Common myeloid progenitor, CD34-positive (primary cell): Measurements from ENCODE around the gene BACH2.
"Not testable (repeated sequence)": the region's sequence is repeated elsewhere in the genome, so short reads cannot be mapped to it uniquely, and the experiment has no call there.

ENCODE experiments used
- CTCF ChIA-PET: fragments of 350-600 bp; sonication (Branson Sonifier 250); formaldehyde crosslinking; loops from one replicate; lab custom pipeline; 2021; ENCODE audit warnings: antibody characterized with exemption; lab: Charles Lee
- POLR2A ChIA-PET: fragments of 350-600 bp; sonication (Branson Sonifier 250); formaldehyde crosslinking; loops from one replicate; lab custom pipeline; 2021; ENCODE audit warnings: antibody characterized with exemption; lab: Charles Lee
- DNase-seq, 3 donors: peaks; one replicate each; pipeline versions ENCODE4 v3.0.0 to v3.0.0-alpha.2; 2013
- H3K27ac ChIP-seq, 2 experiments: 1 replicate in 1 of 2; 2 replicates in 1 of 2; pipeline ENCODE4 v1.7.0; 2013; ENCODE audit warnings: inconsistent platforms in 2 of 2, low read length in 2 of 2, mild to moderate bottlenecking in 2 of 2, low read depth in 1 of 2, moderate library complexity in 1 of 2; ENCODE audit not compliant: severe bottlenecking in 2 of 2, insufficient read depth in 1 of 2, poor library complexity in 1 of 2
- H3K27me3 ChIP-seq, 5 experiments: replicated peaks in 2 of 5; 1 replicate in 3 of 5; 2 replicates in 2 of 5; pipeline versions ENCODE4 v1.6.1 to v1.7.0; 2013; ENCODE audit warnings: low read length in 4 of 5, mild to moderate bottlenecking in 2 of 5, moderate library complexity in 2 of 5, inconsistent platforms in 1 of 5; ENCODE audit not compliant: insufficient read depth in 5 of 5, control insufficient read depth in 4 of 5
- H3K36me3 ChIP-seq, 4 experiments: 1 replicate in 2 of 4; 2 replicates in 2 of 4; pipeline versions ENCODE4 v1.6.1 to v1.7.0; 2013; ENCODE audit warnings: low read length in 3 of 4, control low read depth in 1 of 4, mild to moderate bottlenecking in 1 of 4; ENCODE audit not compliant: control insufficient read depth in 4 of 4, insufficient read depth in 4 of 4
- H3K4me1 ChIP-seq, 4 experiments: 1 replicate in 3 of 4; 2 replicates in 1 of 4; pipeline versions ENCODE4 v1.6.1 to v1.7.1; 2013; ENCODE audit warnings: low read length in 3 of 4, mild to moderate bottlenecking in 3 of 4, control low read depth in 1 of 4, inconsistent platforms in 1 of 4, moderate library complexity in 1 of 4; ENCODE audit not compliant: control insufficient read depth in 4 of 4, insufficient read depth in 4 of 4; ENCODE audit errors: control extremely low read depth in 1 of 4
- H3K4me3 ChIP-seq, 7 experiments: 1 replicate in 4 of 7; 2 replicates in 3 of 7; pipeline versions ENCODE4 v1.5.1 to v1.7.0; 2013; ENCODE audit warnings: mild to moderate bottlenecking in 7 of 7, low read length in 6 of 7, moderate library complexity in 6 of 7, inconsistent platforms in 2 of 7, low read depth in 2 of 7, control low read depth in 1 of 7; ENCODE audit not compliant: insufficient read depth in 4 of 7, control insufficient read depth in 1 of 7; ENCODE audit errors: extremely low read depth in 1 of 7
- H3K9me3 ChIP-seq, 5 experiments: 1 replicate in 4 of 5; 2 replicates in 1 of 5; pipeline versions ENCODE4 v1.6.1 to v1.7.1; 2013; ENCODE audit warnings: low read length in 4 of 5, mild to moderate bottlenecking in 2 of 5, inconsistent platforms in 1 of 5, low read depth in 1 of 5, moderate library complexity in 1 of 5; ENCODE audit not compliant: control insufficient read depth in 4 of 5, insufficient read depth in 2 of 5; ENCODE audit errors: control extremely low read depth in 1 of 5
- WGBS: methylation state at CpG from one replicate; pipeline ENCODE4 v1.1.5; 2013; ENCODE audit not compliant: insufficient coverage; 5-methylcytosine and 5-hydroxymethylcytosine counted together

Gene BACH2

GRCh38 chr6:90059178-90059577 lies 237.5 kb downstream of the BACH2 start:
- H3K27ac ChIP-seq, H3K27me3 ChIP-seq, POLR2A ChIA-PET, H3K4me3 ChIP-seq, H3K36me3 ChIP-seq, DNase-seq, H3K4me1 ChIP-seq, H3K9me3 ChIP-seq, CTCF ChIA-PET: not testable (repeated sequence)
- WGBS, result no CpG with 5 or more reads among the region's 3 CpGs

- H3K4me1 ChIP-seq, DNase-seq, CTCF ChIA-PET, H3K27ac ChIP-seq, H3K27me3 ChIP-seq, H3K4me3 ChIP-seq, H3K36me3 ChIP-seq, POLR2A ChIA-PET: not testable (repeated sequence)
- WGBS, result no CpG with 5 or more reads among the region's 1 CpG
- peaks cover 0 to 10% (median 6%) of the 10 kb centered on the region in 5 experiments for H3K9me3 ChIP-seq
Measured at GRCh38 chr6:90055924-90056323, 240.7 kb downstream of the BACH2 start.

DNA sequence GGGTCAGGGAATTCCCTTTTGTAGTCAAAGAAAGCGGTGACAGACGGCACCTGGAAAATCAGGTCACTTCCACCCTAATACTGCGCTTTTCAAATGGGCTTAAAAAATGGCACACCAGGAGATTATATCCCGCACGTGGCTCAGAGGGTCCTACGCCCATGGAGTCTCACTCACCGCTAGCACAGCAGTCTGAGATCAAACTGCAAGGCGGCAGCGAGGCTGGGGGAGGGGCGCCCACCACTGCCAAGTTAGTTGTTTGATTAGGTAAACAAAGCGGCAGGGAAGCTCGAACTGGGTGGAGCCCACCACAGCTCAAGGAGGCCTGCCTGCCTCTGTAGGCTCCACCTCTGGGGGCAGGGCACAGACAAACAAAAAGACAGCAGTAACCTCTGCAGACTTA lies 242.4 kb downstream of the BACH2 start:
- H3K27me3 ChIP-seq, POLR2A ChIA-PET, H3K36me3 ChIP-seq, DNase-seq, CTCF ChIA-PET, H3K4me1 ChIP-seq, H3K27ac ChIP-seq, H3K4me3 ChIP-seq: not testable (repeated sequence)
- 92% methylated on average over 6 of the region's 12 CpGs for WGBS
- peaks cover 0 to 10% (median 6%) of the 10 kb centered on the region in 5 experiments for H3K9me3 ChIP-seq

DNA sequence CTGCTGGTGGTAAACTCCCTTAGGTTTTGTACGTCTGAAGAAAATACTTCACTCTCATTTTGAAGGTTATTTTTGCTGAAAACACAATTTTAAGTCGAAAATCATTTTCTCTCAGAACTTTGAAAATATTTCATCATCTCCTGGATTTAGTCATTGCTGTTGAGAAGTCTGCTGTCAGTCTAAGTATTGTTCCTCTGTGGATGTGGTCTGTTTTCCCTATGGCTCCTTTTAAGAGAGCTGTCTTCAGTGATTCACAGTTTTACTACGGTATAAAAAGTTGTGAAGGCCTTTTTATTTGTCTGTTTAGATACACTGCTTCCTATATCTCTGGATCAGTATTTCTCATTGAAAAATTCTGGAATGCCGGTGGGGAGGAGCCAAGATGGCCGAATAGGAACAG lies 243.0 kb downstream of the BACH2 start:
- Histone ChIP-seq H3K27me3 (no peaks in the 10 kb centered on the region), H3K4me3 (no peak overlapping the region), H3K4me1 (no peaks in the 10 kb centered on the region), H3K9me3 (peaks cover 0 to 10% (median 6%) of the 10 kb centered on the region in 5 experiments), H3K36me3 (peaks cover 0 to 3% (median 0%) of the 10 kb centered on the region in 4 experiments), H3K27ac (no peak overlapping the region)
- CTCF ChIA-PET, result no interaction called here
- POLR2A ChIA-PET, result no interaction called here
- WGBS, result 93% methylated on average over 3 of the region's 5 CpGs
- DNase-seq, result no peak

DNA sequence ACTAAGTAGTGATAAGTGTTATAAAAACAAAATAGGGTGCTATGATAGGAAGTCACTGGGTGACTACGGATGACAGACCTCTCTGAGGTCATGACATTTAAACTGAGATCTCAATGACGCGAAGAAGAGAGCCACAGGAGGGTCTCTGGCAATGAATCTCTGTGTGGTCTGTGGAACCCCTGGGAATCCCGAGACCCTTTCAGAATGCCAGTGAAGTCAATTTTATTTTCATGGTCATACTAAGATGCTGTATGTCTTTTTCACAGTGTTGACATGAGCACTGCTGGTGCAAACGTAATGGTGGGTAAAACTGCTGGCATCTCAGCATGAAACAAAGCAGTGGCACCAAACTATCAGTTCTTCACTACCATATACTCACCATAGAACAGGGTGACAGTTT lies 247.3 kb downstream of the BACH2 start:
- Histone ChIP-seq H3K27me3 (no peaks in the 10 kb centered on the region), H3K36me3 (peaks cover 0 to 3% (median 0%) of the 10 kb centered on the region in 4 experiments), H3K9me3 (peaks cover 0 to 10% (median 6%) of the 10 kb centered on the region in 5 experiments), H3K27ac (no peak overlapping the region), H3K4me1 (peaks cover 9 to 17% (median 13%) of the 10 kb centered on the region in 4 experiments), H3K4me3 (no peak overlapping the region)
- ChIA-PET CTCF (interaction anchor here (1.1 to 1.2 kb wide), 2 partner anchors 21 to 429 kb away, joined by 3 to 4 read pairs; no protein-coding TSS in a partner anchor), POLR2A (no interaction called here)
- WGBS, result 96% methylated on average over 4 of the region's 5 CpGs
- no peak for DNase-seq

DNA sequence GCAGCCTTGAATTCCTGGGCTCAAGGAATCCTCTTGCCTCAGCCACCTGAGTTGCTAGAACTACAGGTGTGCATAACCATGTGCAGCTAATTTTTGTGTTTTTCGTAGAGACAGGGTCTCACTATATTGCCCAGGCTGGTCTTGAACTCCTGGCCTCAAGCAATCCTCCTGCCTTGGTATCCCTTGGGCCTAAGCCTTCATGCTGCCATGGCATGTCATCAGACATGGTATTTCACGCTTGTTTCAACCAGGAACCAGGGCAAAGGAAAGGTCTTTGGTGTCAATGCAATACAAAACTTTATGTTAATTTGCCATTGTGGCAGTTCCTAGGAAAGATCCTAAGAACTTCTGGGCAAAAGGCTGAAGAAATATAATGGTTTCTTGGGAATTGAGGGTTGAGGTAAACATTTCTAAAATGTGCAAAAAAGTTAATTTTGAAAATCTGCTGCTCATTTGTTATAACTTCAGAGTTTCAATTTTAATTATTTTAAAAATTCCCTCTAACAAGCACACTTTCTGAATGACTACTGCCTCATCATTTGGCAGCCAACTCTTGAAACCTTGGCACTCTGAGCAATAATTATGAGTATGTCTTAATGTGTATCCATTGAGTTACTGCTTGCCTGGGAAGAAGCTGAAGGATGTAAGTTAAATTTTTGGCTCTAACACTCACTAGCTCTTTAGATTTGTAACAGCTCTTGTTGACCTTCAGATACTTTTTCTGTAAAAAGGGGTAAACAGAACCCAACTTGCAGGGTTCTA lies 248.3 kb downstream of the BACH2 start:
- H3K27ac ChIP-seq, result no peak overlapping the region
- WGBS, result 96% methylated on average over 2 of the region's 2 CpGs
- ChIA-PET CTCF (interaction anchor here (0.9 to 1.6 kb wide), 3 partner anchors 11 to 430 kb away, joined by 3 to 4 read pairs (median 3); no protein-coding TSS in a partner anchor), POLR2A (no interaction called here)
- no peak for DNase-seq
- peaks cover 12 to 26% (median 20%) of the 10 kb centered on the region in 4 experiments for H3K4me1 ChIP-seq
- no peak overlapping the region for H3K4me3 ChIP-seq
- no peaks in the 10 kb centered on the region for H3K27me3 ChIP-seq
- peaks cover 0 to 4% (median 1%) of the 10 kb centered on the region in 5 experiments for H3K9me3 ChIP-seq
- peaks cover 0 to 3% (median 0%) of the 10 kb centered on the region in 4 experiments for H3K36me3 ChIP-seq

GRCh38 chr6:90045535-90045934 lies 251.1 kb downstream of the BACH2 start:
- CTCF ChIA-PET, result interaction anchor here (1.0 kb wide), 1 partner anchor 250 kb away, joined by 4 read pairs; no protein-coding TSS in a partner anchor
- Histone ChIP-seq H3K27ac (no peak overlapping the region), H3K4me1 (peaks cover 12 to 26% (median 22%) of the 10 kb centered on the region in 4 experiments), H3K27me3 (no peaks in the 10 kb centered on the region), H3K36me3 (no peaks in the 10 kb centered on the region), H3K9me3 (no peaks in the 10 kb centered on the region), H3K4me3 (no peak overlapping the region)
- no CpG with 5 or more reads among the region's 2 CpGs for WGBS
- DNase-seq, result no peak
- POLR2A ChIA-PET, result no interaction called here
